WERI-Rb-1 (cell line): ENCODE results near the gene AADACL4.
"Not testable (repeated sequence)": the region's sequence is repeated elsewhere in the genome, so short reads cannot be mapped to it uniquely, and the experiment has no call there.

Experiments
- DNase-seq: peaks from one replicate; pipeline ENCODE4 v3.0.0-alpha.2; 2020
- H3K27ac ChIP-seq: fragments of 250-450 bp; sonication (Bioruptor Pico); 2 replicates; pipeline ENCODE4 v1.5.1; 2020; ENCODE audit warnings: mild to moderate bottlenecking, moderate library complexity
- H3K27me3 ChIP-seq: fragments of 250-450 bp; sonication (Bioruptor Pico); 2 replicates; pipeline ENCODE4 v1.5.1; 2021; ENCODE audit warnings: mild to moderate bottlenecking, low read depth, moderate library complexity; ENCODE audit not compliant: insufficient read depth, severe bottlenecking
- H3K36me3 ChIP-seq: fragments of 250-450 bp; sonication (Bioruptor Pico); 2 replicates; pipeline ENCODE4 v1.5.1; 2020; ENCODE audit warnings: mild to moderate bottlenecking, moderate library complexity
- H3K4me3 ChIP-seq: 2 replicates; pipeline ENCODE4 v1.5.1; 2011; ENCODE audit warnings: low read depth, mild to moderate bottlenecking, control low read depth, low read length
- H3K9me3 ChIP-seq: fragments of 250-450 bp; sonication (Bioruptor Pico); 2 replicates; pipeline ENCODE4 v1.5.1; 2021; ENCODE audit warnings: mild to moderate bottlenecking, moderate library complexity; ENCODE audit not compliant: severe bottlenecking
- CTCF ChIP-seq: IDR thresholded peaks from 2 replicates; pipeline ENCODE4 v1.5.1; 2011; ENCODE audit warnings: low read depth, mild to moderate bottlenecking, control low read depth, inconsistent platforms, low read length

AADACL4 gene

GRCh38 chr1:12712929-12713328, 69.0 kb downstream of the AADACL4 start:
- TF ChIP-seq CTCF, result no peak

GRCh38 chr1:12713651-12714050, 69.8 kb downstream of the AADACL4 start:
- H3K36me3 ChIP-seq, H3K9me3 ChIP-seq, DNase-seq, H3K27ac ChIP-seq, H3K4me3 ChIP-seq: not testable (repeated sequence)
- peaks cover 79% of the 10 kb centered on the region for H3K27me3 ChIP-seq

More at GRCh38 chr1:12712929-12713328, 69.0 kb downstream of the AADACL4 start:
- no peak for DNase-seq
- Histone ChIP-seq H3K27ac (no peak overlapping the region), H3K9me3 (no peaks in the 10 kb centered on the region), H3K36me3 (no peaks in the 10 kb centered on the region), H3K4me3 (no peak overlapping the region), H3K27me3 (peaks cover 80% of the 10 kb centered on the region)

GRCh38 chr1:12714710-12715475, 71.0 kb downstream of the AADACL4 start:
- no peaks in the 10 kb centered on the region for H3K9me3 ChIP-seq
- no peak overlapping the region for H3K27ac ChIP-seq
- no peaks in the 10 kb centered on the region for H3K36me3 ChIP-seq
- no peak for DNase-seq
- H3K4me3 ChIP-seq, result no peak overlapping the region
- TF ChIP-seq CTCF, result no peak
- H3K27me3 ChIP-seq, result peaks cover 79% of the 10 kb centered on the region

- Histone ChIP-seq H3K4me3 (no peak within 1 kb of the TSS), H3K27ac (no peak within 1 kb of the TSS), H3K36me3 (no peaks in the 10 kb centered on the region), H3K9me3 (no peaks in the 10 kb centered on the region), H3K27me3 (peaks cover 81% of the 10 kb centered on the region)
- no peak for TF ChIP-seq CTCF
- DNase-seq, result no peak
Observed at GRCh38 chr1:12715896-12716437, 72.1 kb downstream of the AADACL4 start, which contains the start of gene AADACL3. Gene AADACL3, plus strand, starts transcription at chr1:12716110. Its CDS starts 67 bp downstream, at chr1:12716177.
